Measurements from ENCODE around the gene GLRB. TPM values are rescaled to one million over a fixed set of nuclear protein-coding genes. Genes with fewer than 3 reads are reported as not detected.
"Not testable (repeated sequence)": the region's sequence is repeated elsewhere in the genome, so short reads cannot be mapped to it uniquely, and the experiment has no call there.

Gene GLRB
- polyA plus RNA-seq, 2 of the 4 experiments (the other 2 are of a cell fraction), result 1.8 to 3.1 TPM

DNA sequence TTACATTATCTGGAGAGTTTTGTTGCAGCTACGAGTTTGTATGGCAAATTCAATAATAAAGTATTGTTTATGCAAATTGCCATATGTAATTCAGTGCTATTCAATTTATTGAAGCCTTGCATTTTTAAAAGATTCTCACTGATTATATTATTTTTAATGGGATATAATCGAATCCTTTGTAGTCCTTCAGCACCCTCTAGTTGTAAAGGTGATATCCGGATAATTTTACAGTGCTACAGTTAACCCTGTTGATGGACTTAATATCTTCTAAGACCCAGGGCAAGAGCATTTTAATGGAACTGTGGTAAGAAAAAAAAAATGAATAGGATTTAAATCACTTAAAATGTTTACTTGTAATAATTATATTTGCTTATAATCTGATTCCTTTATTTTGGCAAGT lies 96.1 kb downstream of the GLRB start (continued):
- TF ChIP-seq, protein P1, sequence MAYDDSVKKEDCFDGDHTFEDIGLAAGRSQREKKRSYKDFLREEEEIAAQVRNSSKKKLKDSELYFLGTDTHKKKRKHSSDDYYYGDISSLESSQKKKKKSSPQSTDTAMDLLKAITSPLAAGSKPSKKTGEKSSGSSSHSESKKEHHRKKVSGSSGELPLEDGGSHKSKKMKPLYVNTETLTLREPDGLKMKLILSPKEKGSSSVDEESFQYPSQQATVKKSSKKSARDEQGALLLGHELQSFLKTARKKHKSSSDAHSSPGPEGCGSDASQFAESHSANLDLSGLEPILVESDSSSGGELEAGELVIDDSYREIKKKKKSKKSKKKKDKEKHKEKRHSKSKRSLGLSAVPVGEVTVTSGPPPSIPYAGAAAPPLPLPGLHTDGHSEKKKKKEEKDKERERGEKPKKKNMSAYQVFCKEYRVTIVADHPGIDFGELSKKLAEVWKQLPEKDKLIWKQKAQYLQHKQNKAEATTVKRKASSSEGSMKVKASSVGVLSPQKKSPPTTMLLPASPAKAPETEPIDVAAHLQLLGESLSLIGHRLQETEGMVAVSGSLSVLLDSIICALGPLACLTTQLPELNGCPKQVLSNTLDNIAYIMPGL (CRISPR knock-in tag; IDR thresholded peaks at IDR 0.05; ENCODE audit: borderline replicate concordance), result no peak

DNA sequence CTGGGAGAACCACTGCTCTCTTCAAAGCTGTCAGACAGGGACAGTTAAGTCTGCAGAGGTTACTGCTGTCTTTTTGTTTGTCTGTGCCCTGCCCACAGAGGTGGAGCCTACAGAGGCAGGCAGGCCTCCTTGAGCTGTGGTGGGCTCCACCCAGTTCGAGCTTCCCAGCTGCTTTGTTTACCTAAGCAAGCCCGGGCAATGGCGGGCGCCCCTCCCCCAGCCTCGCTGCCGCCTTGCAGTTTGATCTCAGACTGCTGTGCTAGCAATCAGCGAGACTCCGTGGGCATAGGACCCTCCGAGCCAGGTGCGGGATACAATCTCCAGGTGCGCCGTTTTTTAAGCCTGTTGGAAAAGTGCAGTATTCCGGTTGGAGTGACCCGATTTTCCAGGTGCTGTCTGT lies 104.3 kb downstream of the GLRB start:
- ATAC-seq; H3K9me3 ChIP-seq; CTCF ChIA-PET; H3K4me1 ChIP-seq; H3K27ac ChIP-seq; POLR2A ChIA-PET; DNase-seq (ENCODE audit: low read depth in 1 of 2, low spot score in 1 of 2); FAIRE-seq: not testable (repeated sequence)
- Histone ChIP-seq H3K4me3 (peak overlapping the region; percentile 26; the same call in 1 of the 3 replicates), H3K4me2 (0 out of 3 replicates have a peak overlapping the region, but pooled peaks have one; percentile 30)
- 30% methylated on average over 13 of the region's 14 CpGs for WGBS (ENCODE audit: missing lambda C conversion rate)

DNA sequence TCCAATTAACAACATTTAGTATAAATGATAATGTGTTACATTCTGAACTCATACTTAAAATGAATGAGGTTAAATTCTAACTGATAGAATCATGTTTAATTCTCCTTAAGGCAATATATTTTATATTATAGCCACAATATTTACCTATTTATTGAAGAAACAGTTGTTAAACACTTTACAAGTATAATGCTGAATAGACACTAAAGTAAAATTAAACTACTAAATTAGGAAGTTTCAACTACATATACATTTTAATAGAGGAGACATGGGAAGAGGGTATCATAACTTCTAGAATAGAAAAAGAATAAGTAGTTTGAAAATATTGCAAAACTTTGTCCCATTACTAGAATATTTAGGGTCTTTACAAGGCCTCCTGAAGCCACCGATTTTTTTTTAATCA lies 108.3 kb downstream of the GLRB start:
- DNase-seq (ENCODE audit: low read depth in 1 of 2, low spot score in 1 of 2) (no peak), FAIRE-seq (no peak), ATAC-seq (no peak)
- Histone ChIP-seq H3K4me1 (no peaks in the 10 kb centered on the region), H3K27ac (no peak overlapping the region), H3K4me2 (no peak overlapping the region), H3K4me3 (no peak overlapping the region), H3K9me3 (no peaks in the 10 kb centered on the region)
- ChIA-PET POLR2A (no interaction called here), CTCF (no interaction called here)
- no peak for TF ChIP-seq HDAC2 (IDR thresholded peaks at IDR 0.05)
- TF ChIP-seq CBX8 (IDR thresholded peaks at IDR 0.05), result no peak
- TF ChIP-seq, protein P2, sequence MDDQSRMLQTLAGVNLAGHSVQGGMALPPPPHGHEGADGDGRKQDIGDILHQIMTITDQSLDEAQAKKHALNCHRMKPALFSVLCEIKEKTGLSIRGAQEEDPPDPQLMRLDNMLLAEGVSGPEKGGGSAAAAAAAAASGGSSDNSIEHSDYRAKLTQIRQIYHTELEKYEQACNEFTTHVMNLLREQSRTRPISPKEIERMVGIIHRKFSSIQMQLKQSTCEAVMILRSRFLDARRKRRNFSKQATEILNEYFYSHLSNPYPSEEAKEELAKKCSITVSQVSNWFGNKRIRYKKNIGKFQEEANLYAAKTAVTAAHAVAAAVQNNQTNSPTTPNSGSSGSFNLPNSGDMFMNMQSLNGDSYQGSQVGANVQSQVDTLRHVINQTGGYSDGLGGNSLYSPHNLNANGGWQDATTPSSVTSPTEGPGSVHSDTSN (IDR thresholded peaks at IDR 0.05), result no peak
- peak; percentile 2 for TF ChIP-seq MAFK (IDR thresholded peaks at IDR 0.05; ENCODE audit: partially characterized antibody)
- TF ChIP-seq RCOR1 (IDR thresholded peaks at IDR 0.05; ENCODE audit: low read depth, low read length), result no peak
- 6% methylated on average over 1 of the region's 1 CpG for WGBS (ENCODE audit: missing lambda C conversion rate)

DNA sequence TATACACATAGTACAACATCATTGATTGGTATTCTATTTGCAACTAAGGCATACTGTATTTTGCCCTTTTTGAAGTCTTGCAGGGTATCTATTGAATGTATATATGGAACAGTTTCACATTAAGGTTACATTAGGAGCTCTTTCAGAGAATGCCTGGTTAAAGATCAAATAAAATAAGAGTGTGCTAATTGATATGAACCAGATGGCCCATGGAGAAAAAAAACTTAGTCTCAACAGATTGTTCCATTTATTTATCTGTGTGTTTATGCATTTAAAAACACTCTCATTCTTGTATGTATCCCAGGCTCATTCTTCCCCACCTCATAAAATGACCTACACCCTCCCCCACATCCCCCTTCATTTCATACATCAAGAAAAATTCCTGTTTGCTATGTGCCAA lies 109.4 kb downstream of the GLRB start:
- no peak overlapping the region for H3K4me2 ChIP-seq
- H3K27ac ChIP-seq, result no peak overlapping the region
- POLR2A ChIA-PET, result no interaction called here
- CTCF ChIA-PET, result no interaction called here
- no peak overlapping the region for H3K4me3 ChIP-seq
- no peaks in the 10 kb centered on the region for H3K9me3 ChIP-seq
- no peaks in the 10 kb centered on the region for H3K4me1 ChIP-seq
- no peak for FAIRE-seq
- DNase-seq (ENCODE audit: low read depth in 1 of 2, low spot score in 1 of 2), result no peak
- ATAC-seq, result no peak
- TF ChIP-seq TP53 (CRISPR knock-in tag; IDR thresholded peaks at IDR 0.05), result no peak
- TF ChIP-seq FOSB (CRISPR knock-in tag; IDR thresholded peaks at IDR 0.05), result no peak
- TF ChIP-seq NPAS2 (CRISPR knock-in tag; IDR thresholded peaks at IDR 0.05; ENCODE audit: borderline replicate concordance), result no peak
- TF ChIP-seq, protein P3, sequence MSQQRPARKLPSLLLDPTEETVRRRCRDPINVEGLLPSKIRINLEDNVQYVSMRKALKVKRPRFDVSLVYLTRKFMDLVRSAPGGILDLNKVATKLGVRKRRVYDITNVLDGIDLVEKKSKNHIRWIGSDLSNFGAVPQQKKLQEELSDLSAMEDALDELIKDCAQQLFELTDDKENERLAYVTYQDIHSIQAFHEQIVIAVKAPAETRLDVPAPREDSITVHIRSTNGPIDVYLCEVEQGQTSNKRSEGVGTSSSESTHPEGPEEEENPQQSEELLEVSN (IDR thresholded peaks at IDR 0.05; ENCODE audit: borderline replicate concordance, low read depth), result no peak
- TF ChIP-seq CBX2 (IDR thresholded peaks at IDR 0.05; ENCODE audit: borderline replicate concordance, low read depth), result no peak
- TF ChIP-seq, protein P1 (CRISPR knock-in tag; IDR thresholded peaks at IDR 0.05; ENCODE audit: borderline replicate concordance), result no peak
- TF ChIP-seq NFE2L2 (conservative IDR thresholded peaks at IDR 0.05; ENCODE audit: low read length), result no peak
- TF ChIP-seq ZFP36 (IDR thresholded peaks at IDR 0.05; ENCODE audit: borderline replicate concordance, partially characterized antibody), result no peak
- no peak for TF ChIP-seq HEYL (CRISPR knock-in tag; IDR thresholded peaks at IDR 0.05)
- no peak for TF ChIP-seq GATA3 (IDR thresholded peaks at IDR 0.05; ENCODE audit: borderline replicate concordance)
- no peak for TF ChIP-seq TFCP2L1 (CRISPR knock-in tag; IDR thresholded peaks at IDR 0.05)
- TF ChIP-seq, protein P4, sequence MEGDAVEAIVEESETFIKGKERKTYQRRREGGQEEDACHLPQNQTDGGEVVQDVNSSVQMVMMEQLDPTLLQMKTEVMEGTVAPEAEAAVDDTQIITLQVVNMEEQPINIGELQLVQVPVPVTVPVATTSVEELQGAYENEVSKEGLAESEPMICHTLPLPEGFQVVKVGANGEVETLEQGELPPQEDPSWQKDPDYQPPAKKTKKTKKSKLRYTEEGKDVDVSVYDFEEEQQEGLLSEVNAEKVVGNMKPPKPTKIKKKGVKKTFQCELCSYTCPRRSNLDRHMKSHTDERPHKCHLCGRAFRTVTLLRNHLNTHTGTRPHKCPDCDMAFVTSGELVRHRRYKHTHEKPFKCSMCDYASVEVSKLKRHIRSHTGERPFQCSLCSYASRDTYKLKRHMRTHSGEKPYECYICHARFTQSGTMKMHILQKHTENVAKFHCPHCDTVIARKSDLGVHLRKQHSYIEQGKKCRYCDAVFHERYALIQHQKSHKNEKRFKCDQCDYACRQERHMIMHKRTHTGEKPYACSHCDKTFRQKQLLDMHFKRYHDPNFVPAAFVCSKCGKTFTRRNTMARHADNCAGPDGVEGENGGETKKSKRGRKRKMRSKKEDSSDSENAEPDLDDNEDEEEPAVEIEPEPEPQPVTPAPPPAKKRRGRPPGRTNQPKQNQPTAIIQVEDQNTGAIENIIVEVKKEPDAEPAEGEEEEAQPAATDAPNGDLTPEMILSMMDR (IDR thresholded peaks at IDR 0.05), result no peak
- no peak for TF ChIP-seq PHF8 (IDR thresholded peaks at IDR 0.05; ENCODE audit: borderline replicate concordance, low read depth)
- TF ChIP-seq SMC3 (IDR thresholded peaks at IDR 0.05), result no peak
- TF ChIP-seq, protein P5, sequence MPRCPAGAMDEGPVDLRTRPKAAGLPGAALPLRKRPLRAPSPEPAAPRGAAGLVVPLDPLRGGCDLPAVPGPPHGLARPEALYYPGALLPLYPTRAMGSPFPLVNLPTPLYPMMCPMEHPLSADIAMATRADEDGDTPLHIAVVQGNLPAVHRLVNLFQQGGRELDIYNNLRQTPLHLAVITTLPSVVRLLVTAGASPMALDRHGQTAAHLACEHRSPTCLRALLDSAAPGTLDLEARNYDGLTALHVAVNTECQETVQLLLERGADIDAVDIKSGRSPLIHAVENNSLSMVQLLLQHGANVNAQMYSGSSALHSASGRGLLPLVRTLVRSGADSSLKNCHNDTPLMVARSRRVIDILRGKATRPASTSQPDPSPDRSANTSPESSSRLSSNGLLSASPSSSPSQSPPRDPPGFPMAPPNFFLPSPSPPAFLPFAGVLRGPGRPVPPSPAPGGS (IDR thresholded peaks at IDR 0.05), result no peak
- no peak for TF ChIP-seq SREBF2 (IDR thresholded peaks at IDR 0.05)
- no peak for TF ChIP-seq RNF2 (IDR thresholded peaks at IDR 0.05; ENCODE audit: borderline replicate concordance, low read depth)
- TF ChIP-seq EHF (CRISPR knock-in tag; IDR thresholded peaks at IDR 0.05), result no peak
- TF ChIP-seq, protein P2 (IDR thresholded peaks at IDR 0.05), result no peak
